G401 (cell line): ENCODE results near the gene TGM6. TPM values are rescaled to one million over a fixed set of nuclear protein-coding genes. Genes with fewer than 3 reads are reported as not detected.

ENCODE experiments used
- DNase-seq: peaks from one replicate; pipeline ENCODE4 v3.0.0-alpha.2; 2015; ENCODE audit warnings: low spot score
- in situ Hi-C: cut with HindIII; loops from 2 replicates; pipeline ENCODE4 v1.10.0; 2016; ENCODE audit warnings: low sequenced_read_pairs, mixed read lengths
- total RNA-seq: library from RNA; depleted of rRNA; stranded (reverse); fragments of >200 nt; shearing (Covaris generic); gene quantifications from 2 replicates; pipeline ENCODE4 v1.2.3, GENCODE V29; 2014

The TGM6 gene
- total RNA-seq, 1 experiment from 2014 or later = not detected

DNA sequence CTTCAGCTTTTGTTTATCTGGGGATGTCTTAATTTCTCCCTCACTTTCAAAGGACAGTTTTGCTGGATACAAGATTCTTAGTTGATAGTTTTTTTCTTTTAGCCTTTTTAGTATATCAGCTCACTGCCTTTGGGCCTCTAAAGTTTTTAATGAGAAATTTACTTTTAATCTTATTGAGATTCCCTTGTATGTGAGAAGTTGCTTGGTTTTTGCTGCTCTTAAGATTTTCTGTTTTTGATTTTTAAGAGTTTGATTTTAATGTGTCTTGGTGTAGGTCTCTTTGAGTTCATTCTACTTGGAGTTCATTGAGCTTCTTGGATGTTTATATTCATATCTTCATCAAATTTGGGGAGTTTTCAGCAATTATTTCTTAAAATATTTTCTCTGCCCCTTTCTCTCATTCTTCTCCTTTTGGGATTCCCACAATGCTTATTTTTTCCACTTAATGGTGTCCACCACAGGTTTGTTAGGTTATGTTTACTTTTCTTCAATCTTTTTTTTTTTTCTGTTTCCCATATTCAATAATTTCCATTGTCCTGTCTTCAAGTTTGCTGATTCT lies 19.6 kb upstream of the TGM6 start:
- DNase-seq = no peak
- in situ Hi-C loops = no loop called here

DNA sequence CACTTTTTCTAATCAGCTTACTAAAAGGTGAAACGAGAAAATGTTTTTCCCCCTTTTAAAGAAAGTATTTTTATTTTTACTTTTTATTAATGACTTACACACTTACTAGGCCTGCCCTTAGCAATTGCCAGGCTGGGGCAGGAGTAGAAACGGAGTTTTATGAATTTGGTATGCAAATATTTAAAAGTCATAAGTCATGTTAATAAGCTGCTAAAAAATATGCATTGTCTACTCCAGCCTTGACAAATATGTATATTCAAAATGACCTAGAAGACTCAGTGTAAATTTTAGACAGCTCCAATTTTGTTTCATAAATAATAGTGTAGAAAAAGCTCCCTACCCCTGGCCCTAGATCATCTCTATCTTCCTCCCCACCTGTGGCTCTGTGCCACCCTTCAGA lies 17.5 kb upstream of the TGM6 start:
- in situ Hi-C loops = no loop called here
- DNase-seq = no peak

DNA sequence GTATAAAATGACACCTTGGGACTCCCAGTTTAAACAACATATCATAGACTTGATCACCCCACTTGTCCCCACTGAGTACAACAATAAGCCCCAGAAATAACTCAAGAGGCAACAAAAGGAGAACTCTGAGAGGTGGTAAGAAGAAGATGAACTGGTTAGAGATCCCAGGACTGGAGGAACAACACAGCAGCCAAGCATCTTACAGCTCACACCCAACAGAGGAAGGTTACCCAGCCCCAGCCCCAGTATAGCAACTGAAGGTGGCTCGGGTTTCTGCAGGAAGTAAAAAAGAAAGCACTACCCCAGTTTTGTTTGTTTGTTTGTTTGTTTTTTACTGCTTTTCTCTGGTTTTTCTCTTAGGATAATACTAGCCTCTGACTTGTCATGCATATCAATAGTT lies 17.1 kb upstream of the TGM6 start:
- in situ Hi-C loops = no loop called here
- no peak for DNase-seq

DNA sequence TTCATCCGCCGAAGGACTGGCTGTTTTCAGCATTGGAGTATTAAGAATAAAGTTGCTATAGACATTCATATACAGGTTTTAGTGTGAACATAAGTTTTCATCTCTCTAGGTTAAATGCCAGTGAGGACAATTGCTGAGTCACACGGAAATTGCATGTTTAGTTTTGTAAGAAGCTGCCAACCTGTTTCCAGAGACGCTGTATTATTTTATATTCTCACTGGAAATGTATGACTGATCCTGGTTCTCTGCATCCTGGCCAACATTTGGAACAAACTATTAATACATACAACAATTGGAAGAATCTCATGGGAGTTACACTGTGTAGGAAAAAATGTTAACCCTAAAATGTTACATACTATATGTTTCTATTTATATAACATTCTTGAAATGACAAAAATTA lies 16.7 kb upstream of the TGM6 start:
- DNase-seq = no peak
- in situ Hi-C loops = no loop called here

DNA sequence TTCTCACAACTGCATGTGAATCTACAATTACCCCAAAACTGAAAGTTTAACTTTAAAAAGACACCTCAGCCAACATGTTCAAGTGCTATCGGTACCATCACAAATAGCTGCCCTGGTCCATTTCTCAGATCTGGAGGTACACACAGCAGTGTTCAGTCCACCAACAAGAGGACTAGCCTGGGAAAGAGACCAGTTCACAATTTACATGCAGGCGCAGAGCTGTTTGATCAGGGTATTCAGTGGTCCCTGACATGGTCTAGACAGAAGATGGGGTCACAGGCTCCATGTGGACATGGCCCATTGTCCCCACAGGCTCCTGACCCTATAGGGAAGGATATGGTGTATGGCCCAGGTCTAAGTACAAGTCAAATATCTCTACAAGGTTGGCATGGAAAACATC lies 15.6 kb upstream of the TGM6 start:
- DNase-seq = no peak
- in situ Hi-C loops = no loop called here

DNA sequence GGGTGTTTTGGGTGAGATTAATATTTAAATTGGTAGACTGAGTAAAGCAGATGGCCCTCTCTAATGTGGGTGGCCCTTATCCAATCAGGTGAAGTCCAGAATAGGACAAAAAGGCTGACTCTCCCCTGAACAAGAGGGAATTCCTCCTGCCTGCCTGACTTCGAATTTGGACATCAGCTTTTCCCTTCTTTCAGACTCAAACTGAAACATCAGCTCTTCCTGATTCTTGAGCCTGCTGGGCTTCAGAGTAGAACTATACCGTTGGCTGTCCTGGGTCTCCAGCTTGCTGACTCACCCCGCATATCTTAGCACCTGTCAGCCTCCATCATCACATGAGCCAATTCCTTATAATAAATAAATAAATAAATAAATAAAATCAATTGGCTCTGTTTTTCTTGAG lies 15.0 kb upstream of the TGM6 start:
- in situ Hi-C loops = no loop called here

DNA sequence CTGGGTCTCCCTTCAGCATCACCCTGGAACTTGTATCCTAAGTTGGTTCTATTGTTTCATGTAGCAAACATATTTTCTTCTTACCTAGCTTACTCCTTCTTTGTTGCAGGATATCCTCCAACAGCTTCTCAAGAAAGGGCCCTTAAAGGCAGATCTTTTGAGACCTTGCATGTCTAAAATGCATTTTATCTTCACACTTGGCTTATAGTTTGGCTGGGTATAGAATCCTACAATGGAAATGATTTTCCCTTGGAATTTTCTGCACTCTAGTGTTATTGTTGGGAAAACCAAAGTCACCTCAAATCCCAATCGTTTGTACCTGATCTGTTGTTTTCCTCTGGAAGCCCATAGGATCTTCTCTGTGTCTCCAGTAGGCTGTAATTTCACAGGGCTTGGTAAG lies 12.1 kb upstream of the TGM6 start:
- in situ Hi-C loops = no loop called here
- no peak for DNase-seq

More for the DNA sequence above, 15.0 kb upstream of the TGM6 start:
- no peak for DNase-seq

DNA sequence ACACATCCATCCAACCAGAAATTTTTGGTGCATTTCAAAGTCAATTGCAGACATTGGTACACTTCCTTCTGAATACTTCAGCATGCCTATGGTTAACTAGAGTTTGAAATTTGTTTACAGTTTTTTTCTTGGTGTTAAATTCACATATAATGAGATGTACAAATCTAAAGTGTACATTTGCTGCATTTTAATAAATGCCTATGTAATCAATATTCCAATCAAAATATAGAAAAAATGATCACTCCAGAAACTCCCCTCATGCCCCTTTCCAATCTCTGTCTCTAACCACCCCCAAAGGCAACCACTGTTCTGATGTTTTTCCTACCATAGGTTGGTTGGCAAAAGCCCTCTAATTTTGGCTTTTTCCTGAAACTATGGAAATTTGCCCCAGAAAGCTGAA lies 7.6 kb upstream of the TGM6 start:
- no peak for DNase-seq
- in situ Hi-C loops = no loop called here

DNA sequence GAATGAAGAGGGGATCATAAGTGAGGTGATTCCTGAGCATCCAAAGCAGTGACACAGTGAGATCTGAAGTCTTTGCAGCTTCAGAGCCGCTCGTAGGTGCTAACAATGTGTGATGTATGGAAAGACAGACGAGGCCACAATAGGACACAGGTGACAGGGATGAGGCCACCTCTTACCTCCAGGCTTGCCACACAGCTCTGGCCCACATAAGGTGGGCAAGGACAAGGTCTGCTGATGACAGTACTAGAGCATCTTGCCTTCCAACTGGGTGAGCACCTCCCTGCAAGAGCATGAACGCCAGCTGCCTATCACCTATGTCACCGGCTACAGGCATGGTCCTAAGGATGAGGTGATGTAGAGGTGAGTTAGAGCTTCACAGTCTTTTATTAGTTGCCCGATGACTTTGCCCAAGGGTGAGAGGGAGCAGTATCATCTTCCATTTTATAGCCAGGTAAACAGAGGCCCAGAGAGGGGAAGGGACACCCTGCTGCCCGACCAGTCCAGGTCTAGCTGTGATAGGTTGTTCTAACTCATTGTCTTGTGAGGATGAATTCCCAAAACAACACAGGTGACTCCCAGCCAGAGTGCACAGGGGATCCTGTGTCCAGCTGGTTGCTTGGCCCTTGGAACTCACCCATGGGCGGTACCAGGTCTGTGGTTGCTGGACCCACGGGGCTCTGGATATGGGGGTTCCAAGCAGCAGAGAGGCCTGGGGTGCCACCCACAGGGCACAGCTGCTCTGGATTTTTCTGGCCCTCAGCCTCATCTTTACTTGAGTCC lies 6.2 kb upstream of the TGM6 start:
- in situ Hi-C loops = no loop called here
- DNase-seq = no peak

DNA sequence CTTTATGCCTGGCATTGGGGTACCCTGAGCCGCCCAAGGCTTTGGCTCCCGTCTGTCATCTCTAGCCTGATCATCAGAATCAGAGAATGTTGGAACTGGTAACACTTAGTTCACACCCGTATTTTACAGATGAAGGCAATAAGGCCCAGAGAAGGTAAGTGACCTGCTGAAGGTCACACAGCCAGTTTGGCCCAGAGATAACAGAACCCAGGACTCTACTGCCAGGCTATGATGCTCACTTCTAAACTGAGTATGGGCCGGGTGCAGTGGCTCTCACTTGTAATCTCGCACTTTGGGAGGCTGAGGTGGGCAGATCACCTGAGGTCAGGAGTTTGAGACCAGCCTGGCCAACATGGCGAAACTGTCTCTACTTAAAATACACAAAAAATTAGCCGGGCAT lies 1.8 kb upstream of the TGM6 start:
- no peak for DNase-seq
- in situ Hi-C loops = no loop called here

DNA sequence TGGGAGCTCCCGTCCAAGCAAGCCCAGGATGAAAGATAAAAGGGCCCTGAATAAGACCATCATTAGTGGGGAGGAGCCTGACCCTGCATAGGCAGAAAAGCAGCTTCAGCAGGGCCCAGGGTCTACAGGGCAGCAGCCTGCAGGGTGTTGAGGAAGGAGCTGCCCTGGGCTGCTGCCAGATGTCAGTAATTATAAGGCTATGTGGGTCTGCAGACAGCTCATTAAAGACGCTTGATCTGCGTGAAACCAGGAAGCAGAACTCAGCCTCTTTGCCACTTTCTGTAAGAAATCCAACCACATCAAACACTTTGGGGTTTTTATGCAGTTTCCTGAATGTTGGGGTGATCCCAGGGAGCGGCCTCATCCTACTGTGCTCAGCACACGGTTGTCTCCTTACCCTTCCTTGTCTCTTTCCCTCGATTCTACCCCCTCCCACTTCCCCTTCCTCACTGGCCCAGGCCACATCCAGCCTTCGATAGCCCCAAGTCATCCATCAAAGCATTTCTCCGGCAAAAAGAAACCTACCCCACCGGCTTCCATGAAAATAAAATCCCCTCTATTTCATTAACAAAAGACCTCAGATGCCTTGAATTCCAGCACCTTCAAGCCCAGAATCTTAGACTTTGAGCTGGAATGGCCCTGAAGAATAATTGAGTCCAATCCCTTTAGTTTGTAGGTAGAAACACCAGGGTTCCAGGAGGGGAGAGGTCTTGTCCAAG lies 1.0 kb upstream of the TGM6 start:
- no peak for DNase-seq
- in situ Hi-C loops = no loop called here

DNA sequence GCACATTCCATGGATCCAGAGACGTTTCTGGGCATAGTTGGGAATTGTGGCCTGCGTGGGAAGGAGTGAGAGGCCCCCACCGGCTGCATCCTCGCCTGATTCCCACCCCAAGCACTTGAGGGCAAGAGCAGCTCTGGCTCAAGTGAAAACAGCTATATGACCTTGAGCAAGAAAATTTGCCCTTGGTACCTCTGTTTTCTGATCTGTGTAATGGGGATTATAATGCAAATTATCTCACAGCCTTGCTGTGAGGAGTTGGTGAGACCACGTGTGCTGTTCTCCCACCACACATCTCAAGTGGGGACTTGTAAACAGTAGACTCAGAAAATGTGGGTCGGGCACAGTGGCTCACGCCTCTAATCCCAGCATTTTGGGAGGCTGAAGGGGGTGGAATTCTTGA lies 602 bp downstream of the TGM6 start:
- no peak for DNase-seq
- in situ Hi-C loops = no loop called here

DNA sequence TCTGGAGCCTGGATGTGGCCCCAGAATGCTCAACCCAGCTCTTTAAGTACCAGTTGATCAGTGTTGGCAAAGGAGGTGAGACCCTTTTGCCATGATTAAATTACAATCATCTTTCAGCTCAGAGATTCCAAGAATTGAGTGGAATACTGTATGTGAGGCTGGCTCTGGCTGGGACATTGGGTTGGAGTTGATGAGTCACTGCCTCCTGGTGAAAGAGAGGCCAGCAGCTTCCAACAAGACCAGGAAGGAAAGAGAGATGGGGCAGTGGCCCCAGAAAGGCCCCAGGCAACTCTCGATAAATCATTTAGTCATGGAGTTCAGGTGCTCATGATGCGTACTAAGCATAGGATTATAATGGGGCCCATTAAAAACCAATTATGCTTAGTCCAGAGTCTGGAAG lies 2.1 kb downstream of the TGM6 start:
- no peak for DNase-seq
- in situ Hi-C loops = no loop called here

DNA sequence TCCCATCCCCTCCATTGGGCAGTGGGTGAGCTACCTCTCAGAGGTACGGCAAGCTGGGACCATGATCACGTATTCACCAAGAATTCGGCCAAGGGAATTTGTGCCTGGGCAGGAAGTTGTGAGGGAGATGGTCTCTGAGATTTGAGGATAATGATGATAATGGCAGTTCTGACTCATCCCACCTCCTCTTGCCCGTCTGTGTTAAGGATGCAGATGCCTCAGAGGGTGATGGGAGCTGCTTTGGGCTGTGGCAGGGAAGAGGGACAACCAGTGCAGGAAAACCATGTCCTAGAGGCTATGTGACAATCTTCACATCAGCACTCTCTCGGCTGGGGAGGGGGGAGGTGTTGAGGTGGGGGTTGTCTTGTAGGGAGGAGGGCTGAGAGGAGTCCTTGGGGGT lies 4.3 kb downstream of the TGM6 start:
- in situ Hi-C loops = no loop called here
- no peak for DNase-seq

DNA sequence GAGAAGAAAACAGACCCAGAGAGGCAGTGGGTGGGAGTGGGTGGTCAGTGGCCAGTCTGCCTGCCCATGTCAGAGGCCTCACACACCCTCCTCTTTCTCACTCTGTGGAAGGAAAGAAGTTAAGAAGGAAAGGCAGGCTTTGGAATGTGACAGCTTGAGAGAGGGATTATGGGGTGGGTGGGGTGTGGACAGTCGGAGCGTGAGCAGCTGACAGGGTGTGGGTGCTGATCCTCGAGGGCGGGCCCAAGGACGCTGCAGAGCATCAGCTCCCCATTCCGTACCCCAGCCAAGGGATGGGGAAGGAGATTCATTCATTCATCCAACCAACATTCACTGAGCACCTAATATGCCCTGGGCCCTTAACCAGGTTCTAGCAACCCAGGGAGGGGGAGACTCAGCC lies 4.8 kb downstream of the TGM6 start:
- no peak for DNase-seq

DNA sequence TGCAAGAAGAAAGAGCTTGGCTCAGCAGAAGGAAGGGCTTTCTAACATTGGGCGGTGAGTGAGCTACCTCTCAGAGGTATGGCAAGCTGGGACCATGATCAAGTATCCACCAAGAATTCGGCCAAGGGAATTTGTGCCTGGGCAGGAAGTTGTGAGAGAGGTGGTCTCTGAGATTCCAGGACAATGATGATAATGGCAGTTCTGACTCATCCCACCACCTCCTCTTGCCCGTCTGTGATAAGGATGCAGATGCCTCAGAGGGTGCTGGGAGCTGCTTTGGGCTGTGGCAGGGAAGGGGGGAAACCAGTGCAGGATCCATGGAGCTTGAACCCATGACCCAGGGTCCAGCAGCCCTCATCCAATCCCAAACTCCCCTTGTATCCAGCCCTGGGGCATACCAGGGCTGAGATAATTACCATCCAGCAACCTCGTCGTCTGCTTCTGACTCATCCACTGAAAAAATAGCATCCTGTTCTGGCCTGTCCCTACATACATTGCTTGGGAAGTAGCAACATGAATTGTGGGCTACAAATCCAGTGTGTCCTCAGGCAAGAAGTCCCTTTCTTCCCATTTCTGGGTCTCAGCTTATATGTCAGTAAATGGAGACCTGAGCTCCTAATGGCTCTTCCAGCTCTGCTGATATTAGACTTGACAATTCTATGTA lies 5.9 kb downstream of the TGM6 start:
- no peak for DNase-seq
- in situ Hi-C loops = no loop called here

More for the DNA sequence above, 4.8 kb downstream of the TGM6 start:
- in situ Hi-C loops = no loop called here

DNA sequence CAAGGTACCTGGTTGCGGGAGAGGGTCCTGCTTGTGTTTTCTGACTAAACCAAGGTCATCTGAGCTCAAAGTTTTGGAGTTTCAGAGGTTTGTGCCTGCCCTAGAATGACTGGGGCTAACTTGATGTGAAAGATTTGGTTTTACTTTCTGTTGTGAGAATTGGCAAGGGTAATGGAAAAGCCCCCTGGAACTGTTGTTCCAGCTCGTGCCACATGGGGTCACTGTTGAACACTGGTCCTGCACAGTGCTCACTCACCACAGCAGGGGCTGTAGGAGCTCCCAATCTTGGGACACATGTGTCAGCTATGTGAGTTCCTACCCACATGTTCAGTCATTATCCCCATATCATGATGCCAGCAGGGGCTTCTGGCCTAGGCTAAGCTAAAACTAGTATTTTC lies 6.5 kb downstream of the TGM6 start:
- in situ Hi-C loops = no loop called here
- peak; percentile 1 for DNase-seq

DNA sequence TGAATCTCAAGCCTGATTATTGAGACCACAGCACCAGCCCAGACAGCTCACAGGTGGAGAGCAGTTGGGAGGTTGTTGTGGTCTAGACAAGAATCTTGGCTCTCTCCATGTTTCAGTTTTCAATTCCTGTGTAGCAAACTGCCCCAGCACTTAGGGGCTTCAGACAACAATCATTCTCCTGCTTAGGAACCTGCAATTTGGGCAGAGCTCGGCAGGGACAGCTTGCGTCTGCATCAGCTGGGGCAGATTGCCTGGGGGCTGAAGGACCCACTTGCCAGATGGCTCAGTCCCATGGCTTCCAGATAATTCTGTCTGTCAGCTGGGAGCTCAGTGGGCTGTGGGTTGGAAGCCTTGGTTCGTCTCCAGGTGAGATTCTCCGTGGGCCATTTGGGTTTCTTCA lies 6.9 kb downstream of the TGM6 start:
- no peak for DNase-seq
- in situ Hi-C loops = no loop called here

DNA sequence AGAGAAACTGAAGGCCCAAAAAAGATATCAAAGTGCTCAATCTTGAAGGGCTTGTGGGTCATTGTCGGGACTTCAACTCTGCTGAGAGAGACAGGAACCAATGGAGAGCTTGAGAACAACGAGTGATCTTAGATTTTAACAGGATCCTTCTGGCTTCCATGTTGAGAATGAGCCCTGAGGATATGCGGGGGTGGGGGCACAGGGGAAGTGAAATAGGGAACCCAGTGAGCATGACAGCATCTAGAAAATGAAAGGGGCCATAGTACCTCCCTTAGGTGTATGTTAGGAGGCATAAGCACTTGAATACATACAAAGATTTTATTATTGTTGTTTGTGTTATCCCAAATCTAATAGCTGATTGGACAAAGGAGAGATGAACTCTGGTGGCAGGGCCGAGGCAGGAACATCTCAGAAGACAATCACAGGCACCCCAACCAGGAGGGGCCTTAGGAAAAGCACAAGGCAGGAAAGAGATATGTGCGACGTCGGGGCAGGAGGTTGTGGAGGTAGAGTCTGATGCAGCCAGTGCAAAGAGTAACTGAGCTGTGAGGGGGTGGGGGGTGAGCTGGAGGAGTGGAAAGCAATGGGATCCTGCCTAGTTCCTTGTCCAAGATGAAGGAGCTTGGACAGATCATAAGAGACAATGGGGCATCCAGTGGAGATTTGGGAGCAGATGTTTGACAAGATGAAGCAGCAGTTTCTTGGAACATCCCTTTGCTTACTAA lies 10.4 kb downstream of the TGM6 start:
- no peak for DNase-seq
- in situ Hi-C loops = no loop called here
